GM18507 (cell line): Measurements from ENCODE around the gene PDGFRB.
A peak's percentile ranks its signal among the peaks of the same experiment; 100 is the strongest.

Source experiments
- DNase-seq: peaks from one replicate; pipeline ENCODE4 v3.0.0; 2011; ENCODE audit warnings: low read depth; ENCODE audit not compliant: insufficient read length; ENCODE audit errors: extremely low spot score
- FAIRE-seq: peaks from 2 replicates; lab custom pipeline; 2011; peaks lifted over from hg19 to GRCh38; lab: Jason Lieb, UNC

PDGFRB gene

DNA sequence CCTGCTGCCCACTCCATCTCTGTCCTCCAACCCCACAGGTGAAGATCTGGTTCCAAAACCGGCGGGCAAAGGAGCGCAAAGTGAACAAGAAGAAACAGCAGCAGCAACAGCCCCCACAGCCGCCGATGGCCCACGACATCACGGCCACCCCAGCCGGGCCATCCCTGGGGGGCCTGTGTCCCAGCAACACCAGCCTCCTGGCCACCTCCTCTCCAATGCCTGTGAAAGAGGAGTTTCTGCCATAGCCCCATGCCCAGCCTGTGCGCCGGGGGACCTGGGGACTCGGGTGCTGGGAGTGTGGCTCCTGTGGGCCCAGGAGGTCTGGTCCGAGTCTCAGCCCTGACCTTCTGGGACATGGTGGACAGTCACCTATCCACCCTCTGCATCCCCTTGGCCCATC is 27.8 kb upstream of the PDGFRB start:
- DNase-seq (no peak), FAIRE-seq (no peak)

GRCh38 chr5:150182774-150183173 is 27.1 kb upstream of the PDGFRB start:
- no peak for FAIRE-seq

DNA sequence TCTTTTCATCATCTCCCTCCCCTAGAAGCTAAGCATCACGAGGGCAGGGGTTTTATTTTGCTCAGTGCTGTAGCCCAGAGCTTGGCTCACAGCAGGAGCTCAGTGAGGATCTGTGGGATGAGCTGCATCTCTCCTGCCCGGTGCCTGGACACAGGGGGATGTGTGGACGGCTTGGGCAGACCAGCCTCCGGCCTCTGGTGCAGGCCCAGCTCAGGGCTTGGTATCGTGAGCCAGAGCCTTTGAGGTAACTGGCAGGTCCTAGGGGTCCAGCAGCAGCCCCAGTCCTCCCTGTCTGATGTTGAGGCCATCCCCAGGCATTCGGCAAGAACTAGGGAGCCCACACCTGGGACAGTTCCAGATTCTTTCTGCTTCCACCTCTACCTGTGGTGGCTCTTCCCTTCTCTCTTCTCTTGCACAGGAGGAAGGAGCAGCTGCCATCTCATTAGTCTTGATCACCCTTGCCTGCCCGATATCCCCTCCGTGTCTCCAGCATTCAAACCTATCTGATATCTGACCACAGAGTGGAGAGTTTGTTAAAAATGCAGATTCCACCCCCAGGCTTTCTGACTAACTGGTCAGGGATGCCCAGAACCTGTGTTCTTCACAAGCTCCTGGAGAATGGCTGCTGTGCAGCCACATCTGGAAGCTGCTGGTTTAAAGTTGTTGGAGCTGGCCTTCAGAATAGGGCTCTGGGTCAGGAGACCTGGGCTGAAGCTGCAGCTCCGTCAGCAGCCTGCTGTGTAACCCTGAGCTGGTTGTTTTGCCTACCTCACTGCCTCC is 26.3 kb upstream of the PDGFRB start:
- no peak for DNase-seq
- FAIRE-seq = no peak

More at GRCh38 chr5:150182774-150183173, 27.1 kb upstream of the PDGFRB start:
- DNase-seq = no peak

DNA sequence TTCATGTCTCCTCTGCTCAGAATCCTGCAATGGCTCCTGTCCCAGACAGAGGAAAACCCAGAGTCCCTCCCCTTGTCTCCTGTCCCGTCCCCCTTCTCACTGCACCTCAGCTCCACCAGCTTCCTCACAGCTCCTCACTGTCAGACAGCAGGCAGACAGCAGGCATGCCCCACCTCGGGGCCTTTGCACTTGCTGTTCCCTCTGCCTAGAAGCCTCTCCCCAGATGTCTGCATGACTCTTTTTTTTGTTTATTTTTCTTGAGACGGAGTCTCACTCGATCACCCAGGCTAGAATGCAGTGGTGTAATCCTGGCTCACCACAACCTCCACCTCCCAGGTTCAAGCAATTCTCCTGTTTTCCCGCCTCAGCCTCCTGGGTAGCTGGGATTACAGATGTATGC is 25.4 kb upstream of the PDGFRB start:
- DNase-seq (no peak), FAIRE-seq (no peak)

GRCh38 chr5:150180241-150181026 is 24.8 kb upstream of the PDGFRB start:
- FAIRE-seq (no peak), DNase-seq (no peak)

DNA sequence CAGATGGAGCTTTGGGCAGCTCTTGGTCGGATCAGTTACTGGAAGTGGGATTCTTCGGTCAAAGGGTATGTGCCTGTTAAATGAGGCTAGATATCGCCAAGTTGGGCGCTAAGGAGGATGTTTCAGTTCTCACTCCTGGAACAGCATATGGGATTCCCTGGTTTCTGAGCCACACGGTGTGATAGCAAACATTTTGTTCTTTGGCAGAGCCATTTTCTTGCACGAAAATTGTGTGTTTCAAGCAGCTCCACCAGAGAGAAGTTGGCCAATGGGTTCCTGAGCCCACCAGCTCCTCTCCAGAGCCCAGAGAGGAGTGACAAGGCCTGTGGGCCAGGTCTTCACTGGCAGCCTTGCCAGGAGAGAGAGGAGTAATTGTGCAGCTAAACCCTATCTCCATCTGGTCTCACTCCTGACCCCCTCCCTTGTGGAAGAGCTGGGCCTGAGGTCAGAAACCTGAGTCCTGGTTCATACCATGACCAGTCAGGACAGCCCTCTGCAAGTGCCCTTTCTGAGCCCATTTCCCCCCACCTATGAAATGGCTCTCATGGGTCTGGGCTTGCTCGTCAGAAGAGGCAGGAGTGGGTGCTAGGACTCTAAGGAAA is 23.5 kb upstream of the PDGFRB start:
- DNase-seq = no peak
- no peak for FAIRE-seq

GRCh38 chr5:150178262-150178661 is 22.6 kb upstream of the PDGFRB start:
- FAIRE-seq = peak; percentile 36
- DNase-seq = peak; percentile 35

DNA sequence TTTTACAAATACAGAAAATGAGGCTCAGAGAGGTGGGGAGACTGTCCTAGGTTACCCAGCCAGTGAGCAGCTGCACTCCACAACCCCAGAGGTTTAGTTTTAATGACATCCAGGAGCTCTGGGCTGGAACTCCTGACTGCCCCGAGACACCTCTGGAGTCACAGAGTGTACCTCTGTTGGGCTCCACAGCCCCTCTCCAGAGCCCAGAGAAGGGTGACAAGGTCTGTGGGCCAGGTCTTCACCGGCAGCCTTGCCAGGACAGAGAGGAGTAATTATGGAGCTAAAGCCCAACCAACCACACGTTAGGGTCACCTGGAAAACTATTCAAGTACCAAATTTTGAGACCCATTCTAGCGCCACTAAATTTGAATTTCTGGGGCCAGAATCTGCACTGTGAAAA is 22.1 kb upstream of the PDGFRB start:
- DNase-seq (no peak), FAIRE-seq (no peak)

DNA sequence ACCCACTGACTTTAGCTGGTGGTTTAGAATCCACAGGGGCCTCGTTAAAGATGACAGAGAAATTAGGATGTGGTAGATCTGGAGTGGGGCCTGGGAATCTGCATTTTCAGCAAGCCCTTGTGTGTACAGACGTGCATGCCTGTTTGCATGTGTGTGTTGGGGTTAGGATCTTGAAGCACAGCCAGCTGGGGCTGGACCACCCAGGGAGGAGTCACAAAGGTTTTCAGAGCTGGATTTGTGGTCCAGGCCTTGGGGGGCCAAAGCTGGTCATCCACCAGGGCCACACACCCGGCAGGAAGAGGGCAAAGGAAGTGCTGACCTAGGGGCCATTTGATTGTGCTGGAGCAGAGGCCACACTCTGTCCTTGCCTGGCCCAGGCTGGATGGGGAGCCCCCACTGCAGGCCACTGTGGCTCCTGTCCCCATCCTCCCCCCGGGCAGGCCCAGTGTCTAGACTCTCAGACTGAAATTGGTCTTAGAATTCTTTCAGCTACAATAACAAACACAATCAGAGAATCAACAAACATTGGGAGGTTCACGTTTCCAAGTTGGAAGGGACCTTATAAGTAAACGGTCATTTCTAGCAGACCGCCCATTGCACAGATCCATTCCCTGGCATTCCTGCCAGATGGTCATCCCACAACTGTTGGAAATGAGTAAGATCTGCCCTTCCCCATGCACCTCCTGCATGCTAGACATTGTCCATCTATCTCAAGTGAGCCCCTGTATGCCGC is 21.3 kb upstream of the PDGFRB start:
- no peak for DNase-seq
- FAIRE-seq = no peak

GRCh38 chr5:150175536-150175935 is 19.9 kb upstream of the PDGFRB start:
- DNase-seq (peak; percentile 42), FAIRE-seq (no peak)

- FAIRE-seq = no peak
- no peak for DNase-seq
Measured at GRCh38 chr5:150175076-150175475, 19.4 kb upstream of the PDGFRB start.

DNA sequence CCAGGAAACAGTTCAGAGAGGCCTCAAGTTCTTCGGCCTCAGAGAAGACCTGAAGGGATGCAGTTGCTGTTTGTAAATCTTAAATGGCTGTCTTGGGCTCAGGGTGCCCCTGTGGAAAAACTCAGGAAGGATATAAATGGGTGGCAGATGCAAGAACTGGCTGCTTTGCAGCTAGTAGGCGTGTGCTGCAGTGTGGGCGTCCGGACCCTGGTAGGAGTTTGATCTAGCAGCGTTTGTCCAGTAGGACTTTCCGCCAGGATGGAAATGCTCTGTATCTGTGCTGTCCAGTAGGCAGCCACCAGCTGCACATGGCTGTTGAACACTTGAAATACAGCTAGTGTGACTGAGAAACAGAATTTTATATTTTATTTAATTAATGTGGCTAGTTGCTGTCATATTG is 18.6 kb upstream of the PDGFRB start:
- FAIRE-seq (no peak), DNase-seq (no peak)

GRCh38 chr5:150173161-150173560 is 17.5 kb upstream of the PDGFRB start:
- no peak for DNase-seq
- FAIRE-seq = no peak

GRCh38 chr5:150172556-150172955 is 16.9 kb upstream of the PDGFRB start:
- DNase-seq = no peak
- FAIRE-seq = no peak

DNA sequence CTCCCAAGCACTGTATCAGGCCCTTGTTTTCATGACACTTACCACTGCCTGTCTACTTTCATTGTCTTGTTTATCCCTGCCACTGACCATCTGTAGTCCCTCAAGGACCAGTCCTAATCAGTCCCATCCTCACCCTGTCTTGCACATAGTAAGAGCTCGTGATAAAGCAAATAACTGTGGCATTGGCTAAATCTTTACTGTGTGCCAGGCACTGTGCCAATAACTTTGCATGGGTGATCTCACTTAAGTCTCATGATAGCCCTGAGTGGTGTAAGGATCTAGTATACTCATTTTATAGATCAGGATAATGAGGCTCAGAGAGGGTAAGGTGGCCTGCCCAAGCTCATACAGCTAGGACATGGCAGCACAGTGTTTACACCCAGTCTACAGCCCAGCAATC is 16.5 kb upstream of the PDGFRB start:
- DNase-seq (no peak), FAIRE-seq (no peak)

GRCh38 chr5:150168864-150169263 is 13.2 kb upstream of the PDGFRB start:
- DNase-seq = no peak

DNA sequence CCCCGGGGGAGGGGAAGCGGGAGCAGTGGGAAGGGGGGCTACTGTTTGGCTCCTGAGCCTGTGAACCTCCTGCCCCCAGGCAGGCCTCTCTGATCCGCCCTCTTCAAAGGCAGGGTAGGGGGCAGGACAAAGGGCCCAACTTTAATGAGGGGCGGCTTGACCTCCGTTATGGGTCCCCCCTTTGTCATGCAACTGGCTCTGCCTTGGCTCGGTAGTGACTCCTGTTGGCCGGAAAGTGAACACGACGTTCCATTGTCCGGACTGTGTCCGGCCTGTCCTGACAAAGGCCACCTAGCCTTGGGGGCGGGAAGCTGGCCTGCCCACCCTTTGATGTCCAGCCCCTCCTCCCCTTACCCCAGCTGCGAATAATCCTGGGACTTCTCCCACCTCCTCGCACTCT is 12.3 kb upstream of the PDGFRB start:
- DNase-seq (no peak), FAIRE-seq (no peak)

More at GRCh38 chr5:150168864-150169263, 13.2 kb upstream of the PDGFRB start:
- no peak for FAIRE-seq

GRCh38 chr5:150167512-150167850 is 11.8 kb upstream of the PDGFRB start:
- DNase-seq (no peak), FAIRE-seq (no peak)

DNA sequence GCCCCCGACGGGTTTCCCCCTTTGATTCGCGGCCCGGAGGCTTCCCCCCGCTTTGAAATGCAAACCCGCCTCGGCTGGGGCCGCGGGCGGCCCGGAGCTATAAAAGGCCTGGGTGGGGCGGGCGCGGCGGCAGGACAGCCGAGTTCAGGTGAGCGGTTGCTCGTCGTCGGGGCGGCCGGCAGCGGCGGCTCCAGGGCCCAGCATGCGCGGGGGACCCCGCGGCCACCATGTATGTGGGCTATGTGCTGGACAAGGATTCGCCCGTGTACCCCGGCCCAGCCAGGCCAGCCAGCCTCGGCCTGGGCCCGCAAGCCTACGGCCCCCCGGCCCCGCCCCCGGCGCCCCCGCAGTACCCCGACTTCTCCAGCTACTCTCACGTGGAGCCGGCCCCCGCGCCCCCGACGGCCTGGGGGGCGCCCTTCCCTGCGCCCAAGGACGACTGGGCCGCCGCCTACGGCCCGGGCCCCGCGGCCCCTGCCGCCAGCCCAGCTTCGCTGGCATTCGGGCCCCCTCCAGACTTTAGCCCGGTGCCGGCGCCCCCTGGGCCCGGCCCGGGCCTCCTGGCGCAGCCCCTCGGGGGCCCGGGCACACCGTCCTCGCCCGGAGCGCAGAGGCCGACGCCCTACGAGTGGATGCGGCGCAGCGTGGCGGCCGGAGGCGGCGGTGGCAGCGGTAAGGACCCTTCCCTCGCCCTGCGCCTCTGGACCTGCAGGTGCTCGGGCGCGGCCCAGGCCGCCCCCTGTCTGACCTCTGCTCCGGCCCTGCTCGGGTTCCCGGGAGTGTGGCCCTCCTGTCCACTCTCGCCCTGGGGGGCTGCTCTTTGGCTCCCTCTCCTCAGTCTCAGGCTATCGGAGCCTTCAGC is 11.2 kb upstream of the PDGFRB start, which contains the start of gene CDX1:
CDX1 (plus strand) TSS at position 129 of the 862 bp plus-strand sequence; CDS start at position 228, 99 bp downstream.
- no peak for FAIRE-seq
- DNase-seq = no peak
